ENCODE measurements around the gene FRMD8. TPM values are rescaled to one million over a fixed set of nuclear protein-coding genes. Genes with fewer than 3 reads are reported as not detected.

Gene FRMD8
- polyA plus RNA-seq, 4 donors, result 11.2 to 24.4 (median 17.0) TPM

DNA sequence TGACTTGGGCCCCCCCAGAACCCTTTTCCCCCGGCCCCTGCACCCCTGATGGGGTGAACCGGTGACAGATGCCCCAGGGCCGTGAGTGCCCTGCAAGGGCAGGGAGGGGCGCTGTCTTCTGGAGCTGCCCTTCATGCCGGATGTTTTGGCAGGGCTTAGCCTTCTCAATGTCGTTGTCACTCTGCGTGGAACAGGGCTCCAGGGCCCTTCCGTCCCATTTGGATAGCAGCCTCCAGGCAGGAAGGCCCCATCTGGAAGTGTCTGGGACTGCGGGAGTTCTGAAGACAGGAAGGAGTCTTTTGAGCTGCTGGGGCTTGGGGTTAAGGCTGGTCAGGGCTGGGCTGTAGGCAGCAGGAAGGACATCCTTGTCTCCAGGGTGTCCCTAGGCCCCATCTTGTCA is 4.6 kb downstream of the FRMD8 start:
- no peak for DNase-seq (ENCODE audit: low read depth in 4 of 4, low spot score in 3 of 4)

DNA sequence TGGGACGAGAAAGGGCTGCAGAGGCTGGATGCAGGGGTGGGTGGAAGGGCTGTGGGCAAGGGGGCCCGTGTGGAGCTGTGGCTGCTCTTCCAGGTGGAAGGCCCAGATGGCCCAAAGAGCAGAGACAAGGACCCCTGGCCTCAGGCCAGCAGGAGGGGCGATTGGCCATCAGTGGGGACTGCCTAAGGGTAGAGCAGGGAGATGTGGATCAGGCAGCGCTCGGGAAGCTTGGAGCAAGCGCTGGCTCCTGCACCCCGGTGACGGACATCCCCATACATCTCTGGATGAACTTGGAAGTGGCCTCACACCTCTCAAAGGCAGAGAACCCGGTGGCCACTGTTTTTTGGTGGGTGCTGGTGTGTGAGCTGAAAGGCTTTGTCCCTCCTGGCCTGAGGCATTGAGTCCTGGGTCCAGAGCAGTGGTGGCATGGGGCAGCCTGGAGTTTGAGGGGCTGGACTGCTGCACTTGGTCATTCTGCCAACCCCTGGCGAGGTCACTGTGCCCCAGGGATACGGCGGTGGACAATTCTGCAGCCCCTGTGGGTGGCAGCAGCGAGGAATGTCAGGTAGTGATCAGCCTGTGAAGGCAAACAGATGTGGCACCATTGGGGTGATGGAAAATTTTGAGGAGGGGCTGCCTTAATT is 5.9 kb downstream of the FRMD8 start:
- DNase-seq (ENCODE audit: low read depth in 4 of 4, low spot score in 3 of 4), result no peak

DNA sequence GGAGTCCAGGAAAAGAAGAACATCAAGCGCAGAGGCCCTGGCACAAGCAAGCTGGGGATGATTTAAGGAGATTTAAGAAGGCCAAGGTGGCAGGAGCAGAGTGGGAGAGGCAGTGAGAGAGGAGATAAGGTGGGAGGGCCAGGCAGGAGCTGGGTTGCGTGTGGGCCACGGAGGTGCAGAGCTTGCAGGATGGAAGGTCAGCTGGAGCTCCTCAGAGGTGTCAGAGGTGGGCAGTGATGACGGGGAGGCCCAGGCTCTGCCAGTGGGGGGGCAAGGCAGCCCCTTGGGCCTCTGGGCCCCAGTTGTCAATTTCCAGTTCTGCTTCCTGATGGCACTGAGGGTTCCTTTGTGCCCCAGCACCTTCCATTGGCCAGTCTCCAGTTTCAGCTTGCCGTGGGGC is 6.5 kb downstream of the FRMD8 start:
- DNase-seq (ENCODE audit: low read depth in 4 of 4, low spot score in 3 of 4), result no peak

DNA sequence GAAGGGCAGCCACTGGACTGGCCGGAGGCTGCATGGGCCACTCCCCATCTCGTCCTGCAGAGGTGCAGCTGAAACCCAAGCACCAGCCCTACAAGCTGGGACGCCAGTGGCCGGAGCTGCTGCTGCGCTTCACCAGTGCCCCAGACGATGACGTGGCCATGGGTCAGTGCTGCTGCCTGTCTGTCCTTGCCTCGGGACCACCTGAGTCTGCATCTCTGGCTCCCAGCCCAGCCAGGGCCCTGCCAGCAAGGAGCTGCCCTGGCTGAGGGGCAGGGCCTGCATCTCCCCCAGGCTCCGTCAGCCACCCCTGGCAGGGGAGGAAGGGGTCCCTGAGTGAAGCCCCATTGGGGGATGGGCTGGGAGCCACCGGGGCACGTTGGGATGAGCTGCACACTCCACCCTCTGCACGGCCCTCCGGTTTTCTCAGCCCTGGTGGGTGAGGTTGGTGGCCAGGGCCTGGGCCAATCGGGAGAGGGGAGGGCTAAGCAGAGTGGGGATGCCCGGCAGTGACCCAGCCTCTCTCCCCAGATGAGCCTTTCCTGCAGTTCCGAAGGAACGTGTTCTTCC is 7.2 kb downstream of the FRMD8 start:
- no peak for DNase-seq (ENCODE audit: low read depth in 4 of 4, low spot score in 3 of 4)

DNA sequence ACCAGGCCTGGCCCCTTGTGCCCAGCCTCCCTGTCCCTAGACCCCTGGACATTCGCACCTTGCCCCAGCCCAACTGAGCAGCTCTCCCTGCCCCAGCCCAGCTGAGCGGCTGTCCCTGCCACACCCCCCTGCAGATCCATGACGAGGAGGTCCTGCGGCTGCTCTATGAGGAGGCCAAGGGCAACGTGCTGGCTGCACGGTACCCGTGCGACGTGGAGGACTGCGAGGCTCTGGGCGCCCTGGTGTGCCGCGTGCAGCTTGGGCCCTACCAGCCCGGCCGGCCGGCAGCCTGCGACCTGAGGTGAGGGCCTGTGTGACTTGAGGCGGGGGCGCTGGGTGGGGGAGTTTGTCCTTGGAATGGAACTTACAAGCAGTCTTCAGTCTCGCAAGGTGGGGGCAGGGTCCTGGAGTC is 7.7 kb downstream of the FRMD8 start:
- DNase-seq (ENCODE audit: low read depth in 4 of 4, low spot score in 3 of 4), result no peak

DNA sequence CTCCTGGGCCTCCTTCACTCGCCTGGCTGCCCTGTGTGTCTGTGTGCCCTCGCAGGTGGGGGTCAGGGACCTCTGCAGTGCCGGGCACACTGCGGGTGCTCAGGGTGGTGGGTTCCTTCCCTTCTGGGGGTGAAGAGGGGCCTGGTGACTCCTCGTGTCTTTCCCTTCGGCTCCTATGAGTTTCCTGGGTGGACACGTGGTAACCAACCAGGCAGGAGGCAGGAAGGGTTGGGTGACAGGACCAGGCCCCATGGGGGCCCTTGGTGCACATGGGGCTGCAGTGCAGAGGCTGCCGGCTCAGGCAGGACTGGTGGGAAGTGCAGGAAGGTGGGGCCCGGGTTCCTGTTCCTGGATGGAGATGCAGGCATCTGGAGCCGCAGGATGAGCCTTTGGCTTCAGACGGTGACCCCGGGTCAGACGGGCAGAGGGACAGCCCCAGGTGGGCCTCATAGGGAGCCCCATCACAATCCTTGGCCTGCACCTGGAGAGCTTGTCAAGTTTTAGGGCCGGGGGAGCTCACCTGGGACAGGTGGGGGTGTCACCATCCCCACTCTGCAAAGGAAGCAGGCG is 9.6 kb downstream of the FRMD8 start:
- no peak for DNase-seq (ENCODE audit: low read depth in 4 of 4, low spot score in 3 of 4)

DNA sequence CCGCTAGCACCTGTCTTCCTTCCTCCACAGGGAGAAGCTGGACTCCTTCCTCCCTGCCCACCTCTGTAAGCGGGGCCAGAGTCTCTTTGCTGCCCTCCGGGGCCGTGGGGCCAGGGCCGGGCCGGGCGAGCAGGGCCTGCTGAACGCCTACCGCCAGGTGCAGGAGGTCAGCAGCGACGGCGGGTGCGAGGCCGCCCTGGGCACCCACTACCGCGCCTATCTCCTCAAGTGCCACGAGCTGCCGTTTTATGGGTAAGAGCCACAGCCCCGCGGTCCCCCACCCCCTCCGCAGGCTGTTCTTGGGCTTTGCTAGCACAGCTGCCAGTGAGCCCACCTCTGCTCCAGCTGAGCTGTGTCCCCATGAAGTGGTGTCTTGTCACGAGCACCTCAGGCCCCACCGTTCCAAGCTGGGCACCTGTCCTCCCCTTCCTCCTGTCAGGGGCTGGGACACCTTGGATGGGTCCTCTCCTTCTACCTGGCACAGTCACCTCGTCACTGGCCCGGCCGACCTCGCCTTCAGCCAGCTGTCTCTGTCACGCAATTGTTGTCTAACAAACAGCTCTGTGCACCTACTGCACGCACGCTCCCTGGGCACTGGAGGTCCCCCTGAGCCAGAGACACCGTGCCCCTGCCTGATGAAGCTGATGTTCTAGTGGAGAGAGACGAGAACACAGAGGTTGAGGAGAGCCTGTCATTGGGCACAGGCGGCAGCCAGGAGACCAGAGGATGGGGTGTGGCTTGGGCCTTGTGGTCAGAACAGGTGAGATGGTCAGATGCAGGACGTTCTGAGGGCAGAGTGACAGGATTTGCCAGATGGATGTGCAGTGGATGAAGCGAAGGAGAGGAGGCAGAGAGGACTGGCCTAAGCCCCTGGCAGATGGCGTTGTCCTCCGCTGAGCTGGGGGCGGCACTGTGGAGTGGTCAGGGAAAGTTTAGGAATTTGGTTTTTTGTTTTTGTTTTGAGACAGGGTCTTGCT is 10.6 kb downstream of the FRMD8 start:
- no peak for DNase-seq (ENCODE audit: low read depth in 4 of 4, low spot score in 3 of 4)

DNA sequence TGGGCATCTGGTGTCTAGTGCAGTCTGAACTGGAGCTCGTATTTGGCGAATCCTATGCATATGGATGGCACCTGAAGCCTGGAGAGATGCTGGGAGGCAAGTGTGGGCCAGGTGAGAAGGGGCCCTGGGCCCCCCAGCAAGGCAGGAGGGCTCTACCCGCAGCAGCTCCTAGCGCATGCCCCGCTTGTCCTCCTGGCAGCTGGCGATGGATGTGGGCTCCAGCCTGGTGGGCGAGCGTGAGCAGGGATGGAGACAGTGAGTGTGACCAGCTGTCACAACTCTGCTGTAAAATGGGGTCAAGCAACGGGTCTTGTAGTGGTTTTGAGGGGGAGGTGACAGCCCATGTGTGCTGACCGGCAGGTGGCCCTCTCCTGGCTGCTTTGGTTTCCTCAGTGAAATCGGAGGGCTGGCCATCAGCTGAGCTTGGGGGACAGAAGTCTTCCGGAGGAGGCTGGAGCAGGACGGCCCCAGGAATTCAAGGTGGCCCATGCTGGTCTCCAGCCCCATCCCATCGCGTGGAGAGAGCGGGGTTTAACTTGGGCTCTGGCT is 12.0 kb downstream of the FRMD8 start:
- DNase-seq (ENCODE audit: low read depth in 4 of 4, low spot score in 3 of 4), result no peak

DNA sequence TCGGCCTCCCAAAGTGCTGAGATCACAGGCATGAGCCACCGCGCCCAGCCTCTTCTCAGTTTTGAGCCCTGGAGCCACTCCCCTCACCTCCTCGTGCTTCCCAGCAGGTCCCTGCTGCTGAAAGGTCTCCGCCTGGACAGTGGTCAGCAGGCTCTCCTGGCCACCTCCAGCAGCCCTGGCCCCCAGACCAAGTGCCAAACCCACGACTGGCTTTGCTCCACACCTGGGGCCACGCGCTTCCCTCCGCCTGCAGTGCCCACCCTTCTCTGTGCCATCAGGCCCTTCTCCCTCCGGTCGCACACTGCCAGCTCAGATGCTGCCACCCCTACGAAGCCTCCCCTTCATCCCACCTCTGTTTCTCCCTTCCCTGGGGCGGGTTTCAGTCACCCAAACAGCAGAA is 12.8 kb downstream of the FRMD8 start:
- DNase-seq (ENCODE audit: low read depth in 4 of 4, low spot score in 3 of 4), result no peak

DNA sequence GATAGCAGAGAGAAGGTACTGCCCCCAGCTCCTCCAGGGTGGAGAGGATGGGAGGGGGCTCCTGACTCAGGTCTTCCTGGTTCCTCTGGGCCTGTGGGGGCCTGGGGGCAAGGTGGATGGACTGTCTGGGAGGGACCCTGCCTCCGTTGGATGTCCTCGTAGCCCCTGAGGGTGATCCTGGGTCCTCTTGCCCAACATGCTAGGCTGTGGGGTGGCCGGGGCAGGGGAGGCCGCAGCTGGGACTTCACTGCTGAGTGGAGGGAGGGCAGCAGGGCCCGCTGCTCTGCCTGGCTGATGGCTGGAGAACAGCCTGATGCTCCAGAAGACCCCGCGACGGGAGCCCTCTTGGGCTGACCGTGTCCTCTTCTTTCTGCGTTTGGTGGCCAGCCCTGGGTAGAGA is 13.4 kb downstream of the FRMD8 start:
- DNase-seq (ENCODE audit: low read depth in 4 of 4, low spot score in 3 of 4), result no peak

DNA sequence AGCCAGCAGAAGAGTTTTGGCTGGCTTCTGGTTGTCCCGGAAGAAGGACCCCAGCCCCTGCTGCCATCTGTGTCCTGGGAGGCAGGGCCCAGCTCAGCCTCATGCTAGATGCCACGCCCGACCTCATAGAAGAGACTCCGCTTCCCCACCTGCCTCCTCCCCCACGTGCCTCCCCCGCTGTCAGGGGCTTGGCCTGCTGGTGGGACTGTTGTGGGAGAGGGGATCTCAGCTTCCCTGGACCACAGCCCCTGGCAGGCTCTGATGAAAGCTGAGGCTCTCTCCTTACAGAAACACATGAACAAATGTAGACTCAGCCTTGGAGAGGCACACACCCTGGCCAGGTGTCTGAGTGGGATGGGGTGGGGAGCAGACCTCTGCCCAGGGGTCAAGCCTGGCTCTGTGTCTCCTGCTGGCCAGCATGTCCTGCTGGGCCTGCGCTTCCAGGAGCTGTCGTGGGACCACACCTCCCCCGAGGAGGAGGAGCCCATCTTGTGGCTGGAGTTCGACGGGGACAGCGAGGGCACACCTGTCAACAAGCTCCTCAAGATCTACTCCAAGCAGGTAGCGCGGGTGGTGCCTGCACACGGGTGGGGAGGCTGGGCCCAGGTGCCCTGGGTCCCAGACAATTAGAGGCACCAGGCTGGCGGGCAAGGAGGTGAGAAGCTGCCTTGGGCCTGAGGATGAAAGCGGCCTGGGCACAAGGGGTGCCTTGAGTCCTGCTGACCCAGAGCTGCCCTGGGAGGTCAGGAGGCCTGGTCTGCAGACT is 14.1 kb downstream of the FRMD8 start:
- no peak for DNase-seq (ENCODE audit: low read depth in 4 of 4, low spot score in 3 of 4)

DNA sequence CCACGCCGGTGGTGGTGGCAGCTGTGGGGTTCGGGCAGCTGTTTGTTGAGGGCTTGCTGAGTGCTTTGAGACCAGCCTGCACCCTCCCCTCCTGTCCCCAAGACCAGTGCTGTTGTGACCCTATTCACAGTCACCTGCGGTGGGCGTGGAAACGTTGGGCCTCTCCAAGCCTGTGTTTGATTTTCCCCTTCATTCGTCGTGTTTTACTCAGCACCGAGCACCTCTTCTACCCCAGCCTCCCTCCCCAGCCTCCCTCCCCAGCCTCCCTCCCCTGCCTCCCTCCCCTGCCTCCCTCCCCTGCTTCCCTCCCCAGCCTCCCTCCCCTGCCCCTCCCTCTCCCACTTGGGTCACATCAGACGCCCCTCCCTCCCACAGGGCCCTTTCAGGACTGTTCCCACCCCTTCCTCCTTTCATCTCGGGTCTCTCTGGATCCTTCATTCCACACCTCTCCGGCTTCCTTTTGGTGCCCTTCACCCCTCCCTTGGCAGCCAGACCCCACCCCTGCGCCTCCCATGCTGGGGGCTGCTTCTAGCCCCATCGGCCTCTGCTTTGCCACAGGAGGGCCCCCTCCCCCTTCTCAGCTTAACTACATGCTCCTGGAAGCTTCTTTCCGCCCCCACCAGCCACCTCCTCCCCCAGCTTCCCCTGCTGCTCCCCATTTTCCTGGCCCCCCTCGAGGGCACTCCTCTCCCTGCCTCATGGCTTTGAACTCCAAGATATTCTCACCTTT is 14.8 kb downstream of the FRMD8 start:
- DNase-seq (ENCODE audit: low read depth in 4 of 4, low spot score in 3 of 4), result no peak

DNA sequence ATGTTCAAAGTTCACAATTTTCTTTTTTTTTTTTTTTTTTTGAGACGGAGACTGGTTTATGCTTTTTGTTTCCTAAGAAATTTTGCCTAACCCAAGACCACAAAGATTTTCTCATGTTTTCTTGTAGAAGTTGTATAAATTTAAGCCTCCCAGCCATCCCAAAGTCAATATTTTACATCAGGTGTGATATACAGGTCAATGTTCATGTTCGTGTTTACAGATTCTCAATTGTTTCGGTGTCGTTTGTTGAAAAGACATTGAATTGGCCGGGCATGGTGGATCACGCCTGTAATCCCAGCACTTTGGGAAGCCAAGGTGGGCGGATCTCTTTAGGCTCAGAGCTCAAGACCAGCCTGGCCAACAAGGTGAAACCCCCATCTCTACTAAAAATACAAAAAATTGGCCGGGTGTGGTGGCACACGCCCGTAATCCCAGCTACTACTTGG is 15.4 kb downstream of the FRMD8 start:
- no peak for DNase-seq (ENCODE audit: low read depth in 4 of 4, low spot score in 3 of 4)

DNA sequence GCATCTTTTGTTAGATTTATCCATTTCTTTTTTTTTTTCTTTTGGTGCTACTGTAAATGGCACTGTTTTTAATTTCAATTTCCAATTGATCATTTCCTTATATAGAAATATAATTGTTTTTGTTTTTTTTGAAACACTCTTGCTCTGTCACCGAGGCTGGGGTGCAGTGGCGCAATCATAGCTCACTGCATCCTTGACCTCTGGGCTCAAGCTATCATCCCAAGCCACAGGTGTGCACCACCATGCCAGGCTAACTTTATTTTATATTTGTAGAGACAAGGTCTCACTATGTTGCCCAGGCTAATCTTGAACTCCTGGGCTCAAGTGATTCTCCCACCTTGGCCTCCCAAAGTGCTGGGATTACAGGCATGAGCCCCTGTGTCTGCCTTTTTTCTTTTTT is 16.4 kb downstream of the FRMD8 start:
- DNase-seq (ENCODE audit: low read depth in 4 of 4, low spot score in 3 of 4), result no peak

DNA sequence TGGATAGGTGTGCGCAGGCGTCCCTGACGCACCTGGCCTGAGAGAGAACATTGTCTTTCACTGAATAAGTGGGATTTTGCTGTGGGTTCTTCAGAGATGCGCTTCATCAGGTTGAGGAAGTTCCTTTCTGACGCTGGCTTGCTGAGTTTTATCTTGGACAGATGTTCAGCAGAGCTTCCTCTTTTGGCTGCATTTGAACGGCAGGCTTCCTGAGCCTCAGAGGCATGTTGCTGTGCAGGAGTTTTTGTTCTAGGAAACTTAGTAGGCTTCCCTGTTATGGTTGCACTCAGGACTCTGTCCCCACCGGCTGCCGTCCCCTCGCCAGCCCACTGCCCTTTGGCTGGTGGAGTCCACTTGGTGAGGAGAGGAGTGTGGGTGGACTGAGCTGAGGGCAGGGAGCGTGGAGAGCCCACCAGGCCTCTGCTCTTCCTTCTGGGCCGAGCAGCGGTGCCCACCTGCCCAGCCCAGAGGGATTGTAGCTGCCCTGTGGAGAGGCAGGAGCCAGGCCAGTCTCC is 17.2 kb downstream of the FRMD8 start:
- no peak for DNase-seq (ENCODE audit: low read depth in 4 of 4, low spot score in 3 of 4)

DNA sequence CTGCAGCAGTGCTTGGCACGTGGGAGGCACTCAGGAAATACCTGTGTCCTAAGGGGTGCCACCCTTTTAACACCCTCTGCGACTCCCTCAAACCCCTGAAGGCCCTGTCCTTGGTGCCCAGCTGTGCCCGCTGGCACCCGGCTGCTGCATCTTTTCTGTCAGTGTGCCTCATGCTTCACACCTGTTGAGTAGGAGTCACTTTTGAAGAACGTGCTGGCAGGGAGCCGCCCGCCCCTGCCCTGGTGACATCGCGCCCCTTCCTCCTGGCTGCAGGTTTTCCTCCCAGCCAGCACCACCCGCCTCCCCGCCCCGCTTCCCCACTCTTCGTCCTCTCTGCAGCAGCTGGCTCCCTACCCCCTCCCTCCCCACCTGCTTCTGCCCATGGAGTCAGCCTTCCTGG is 17.8 kb downstream of the FRMD8 start:
- DNase-seq (ENCODE audit: low read depth in 4 of 4, low spot score in 3 of 4), result no peak

DNA sequence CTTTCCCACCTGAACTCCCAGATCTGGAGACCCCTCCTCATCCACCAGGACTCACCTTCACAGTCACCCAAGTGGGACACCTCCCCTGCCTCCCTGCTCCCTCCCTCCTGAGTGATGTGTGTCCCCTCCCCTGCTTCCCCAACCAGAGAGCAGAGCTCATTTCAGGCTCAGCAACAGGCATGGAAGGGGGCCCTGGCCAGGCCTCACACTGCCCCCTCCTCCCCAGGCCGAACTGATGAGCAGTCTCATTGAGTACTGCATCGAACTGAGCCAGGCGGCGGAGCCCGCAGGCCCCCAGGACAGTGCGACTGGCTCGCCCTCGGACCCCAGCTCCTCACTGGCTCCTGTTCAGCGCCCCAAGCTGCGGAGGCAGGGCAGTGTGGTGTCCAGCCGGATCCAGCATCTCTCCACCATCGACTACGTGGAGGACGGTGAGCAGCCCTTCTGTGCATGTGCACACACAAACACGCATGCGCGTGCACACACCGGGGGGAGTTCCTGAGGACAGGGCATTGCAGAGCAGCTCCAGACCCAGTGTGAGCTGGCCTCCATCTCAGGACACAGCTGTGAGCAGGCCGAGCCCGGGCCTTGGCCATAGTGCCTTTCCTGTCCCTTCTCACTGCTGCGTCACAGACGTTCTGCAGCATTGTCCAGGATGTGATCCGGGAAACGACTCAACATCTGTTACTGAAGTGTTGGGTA is 18.4 kb downstream of the FRMD8 start:
- no peak for DNase-seq (ENCODE audit: low read depth in 4 of 4, low spot score in 3 of 4)

DNA sequence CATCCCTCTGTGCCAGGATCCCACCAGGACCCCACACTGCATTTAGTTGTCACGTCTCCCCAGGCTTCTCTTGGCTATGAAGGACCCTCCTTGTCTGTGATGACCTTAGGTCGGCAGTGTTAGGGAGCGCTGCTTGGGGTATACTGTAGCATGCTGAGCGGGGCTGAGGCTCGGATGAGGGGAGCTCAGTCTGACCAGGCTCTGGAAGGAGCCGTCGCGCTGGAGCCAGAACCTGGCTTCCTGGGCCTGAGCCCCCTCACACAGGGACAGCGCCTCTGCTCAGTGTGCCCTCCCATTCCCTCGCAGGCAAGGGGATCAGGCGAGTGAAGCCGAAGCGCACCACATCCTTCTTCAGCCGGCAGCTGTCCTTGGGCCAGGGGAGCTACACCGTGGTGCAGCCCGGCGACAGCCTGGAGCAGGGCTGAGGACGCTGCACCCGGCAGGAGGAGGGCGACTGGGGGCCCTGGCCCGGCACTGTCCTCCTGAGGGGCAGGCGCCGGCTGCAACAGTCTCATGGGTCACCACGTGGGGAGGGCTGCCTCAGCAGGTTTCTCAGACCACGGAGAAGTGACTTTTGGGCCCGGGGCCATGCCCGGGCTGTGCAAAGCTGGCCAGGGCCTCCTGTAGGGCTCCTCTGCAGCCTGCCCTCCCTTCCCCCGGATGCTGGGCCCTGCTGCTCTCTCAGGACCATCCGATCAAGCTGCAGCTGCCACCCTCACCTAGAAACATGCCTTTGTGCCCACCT is 24.7 kb downstream of the FRMD8 start:
- no peak for DNase-seq (ENCODE audit: low read depth in 4 of 4, low spot score in 3 of 4)

All from left renal pelvis (tissue), 4 donors.